Measurements from ENCODE around the gene ADAM33.

The ADAM33 gene

GRCh38 chr20:3710703-3711483 is 29.1 kb upstream of the ADAM33 start:
- DNase-seq (ENCODE audit: low read depth in 1 of 2, low spot score in 1 of 2), result peak; percentile 51 to 61

GRCh38 chr20:3710011-3710466 is 28.2 kb upstream of the ADAM33 start:
- DNase-seq (ENCODE audit: low read depth in 1 of 2, low spot score in 1 of 2), result no peak

GRCh38 chr20:3707508-3707899 is 25.7 kb upstream of the ADAM33 start:
- DNase-seq (ENCODE audit: low read depth in 1 of 2, low spot score in 1 of 2), result no peak

- DNase-seq (ENCODE audit: low read depth in 1 of 2, low spot score in 1 of 2), result no peak
These were observed 25.1 kb upstream of the ADAM33 start for GRCh38 chr20:3706774-3707507.

- DNase-seq (ENCODE audit: low read depth in 1 of 2, low spot score in 1 of 2), result no peak
These were observed 24.3 kb upstream of the ADAM33 start for GRCh38 chr20:3705970-3706739.

GRCh38 chr20:3705491-3705969 is 23.7 kb upstream of the ADAM33 start:
- no peak for DNase-seq (ENCODE audit: low read depth in 1 of 2, low spot score in 1 of 2)

- no peak for DNase-seq (ENCODE audit: low read depth in 1 of 2, low spot score in 1 of 2)
These were observed 22.3 kb upstream of the ADAM33 start for GRCh38 chr20:3704087-3704486.

GRCh38 chr20:3702611-3703391 is 21.0 kb upstream of the ADAM33 start:
- DNase-seq (ENCODE audit: low read depth in 1 of 2, low spot score in 1 of 2), result no peak

GRCh38 chr20:3701061-3701998 is 19.5 kb upstream of the ADAM33 start:
- no peak for DNase-seq (ENCODE audit: low read depth in 1 of 2, low spot score in 1 of 2)

GRCh38 chr20:3699037-3699436 is 17.2 kb upstream of the ADAM33 start:
- no peak for DNase-seq (ENCODE audit: low read depth in 1 of 2, low spot score in 1 of 2)

- no peak for DNase-seq (ENCODE audit: low read depth in 1 of 2, low spot score in 1 of 2)
These were observed 16.8 kb upstream of the ADAM33 start for GRCh38 chr20:3698591-3699001.

- no peak for DNase-seq (ENCODE audit: low read depth in 1 of 2, low spot score in 1 of 2)
These were observed 15.9 kb upstream of the ADAM33 start for GRCh38 chr20:3697588-3698305.

- DNase-seq (ENCODE audit: low read depth in 1 of 2, low spot score in 1 of 2), result no peak
These were observed 15.2 kb upstream of the ADAM33 start for GRCh38 chr20:3696745-3697587.

GRCh38 chr20:3696200-3696599 is 14.4 kb upstream of the ADAM33 start:
- no peak for DNase-seq (ENCODE audit: low read depth in 1 of 2, low spot score in 1 of 2)

- DNase-seq (ENCODE audit: low read depth in 1 of 2, low spot score in 1 of 2), result no peak
These were observed 13.1 kb upstream of the ADAM33 start for GRCh38 chr20:3694864-3695263.

- no peak for DNase-seq (ENCODE audit: low read depth in 1 of 2, low spot score in 1 of 2)
These were observed 11.6 kb upstream of the ADAM33 start for GRCh38 chr20:3693376-3693775.

- no peak for DNase-seq (ENCODE audit: low read depth in 1 of 2, low spot score in 1 of 2)
These were observed 11.0 kb upstream of the ADAM33 start for GRCh38 chr20:3692706-3693294.

GRCh38 chr20:3691897-3692296 is 10.1 kb upstream of the ADAM33 start:
- no peak for DNase-seq (ENCODE audit: low read depth in 1 of 2, low spot score in 1 of 2)

Data from activated T-helper 1 cell treated with anti-CD3 and anti-CD28 coated beads, Interleukin-2, amount 50 U/mL, for 16 hours (primary cell).